Ovary (tissue), 3 donors: ENCODE results near the gene TTC22.

Experiments
- CTCF ChIP-seq, 3 donors: fragments of 450-650 bp in 2 of 3; fragments of 200-600 bp in 1 of 3; IDR thresholded peaks; one replicate each; pipeline versions ENCODE4 v1.5.1 to v1.8.0; 2016 to 2022; ENCODE audit warnings: antibody characterized with exemption in 3 of 3, mild to moderate bottlenecking in 1 of 3
- POLR2A ChIP-seq: fragments of 450-650 bp; IDR thresholded peaks from one replicate; pipeline ENCODE4 v1.6.1; 2017; ENCODE audit warnings: antibody characterized with exemption, mild to moderate bottlenecking, moderate library complexity
- donor health status: DM: no; HTN: no; CAD: no.

DNA sequence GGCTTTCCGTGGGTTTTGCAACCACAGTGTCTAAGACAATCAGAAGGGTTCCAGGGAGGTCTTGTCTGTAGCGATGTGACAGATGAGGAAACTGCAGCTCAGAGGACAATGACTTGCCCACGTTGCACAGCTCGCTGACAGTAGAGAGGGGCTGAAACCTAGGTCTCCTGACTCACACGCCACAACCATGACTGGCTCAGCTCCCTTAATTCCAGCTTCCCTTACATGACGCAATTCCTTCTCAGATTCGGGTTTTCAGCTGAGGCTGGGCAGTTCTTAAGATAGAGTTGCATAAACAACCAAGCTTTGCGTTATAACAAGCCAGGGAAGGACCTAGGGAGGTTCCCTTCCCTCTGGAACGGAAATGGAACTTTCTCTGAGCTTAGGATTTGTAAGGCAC is 49.6 kb upstream of the TTC22 start:
- TF ChIP-seq POLR2A = no peak
- no peak for TF ChIP-seq CTCF (IDR thresholded peaks at IDR 0.05)
